DOHH2 (cell line): ENCODE data around the gene OLIG2.

Experiments
- H3F3A ChIP-seq: fragments of 200-600 bp; sonication (generic), shearing (Covaris generic); 2 replicates; pipeline ENCODE4 v1.6.0; 2016; ENCODE audit warnings: antibody characterized with exemption, mild to moderate bottlenecking; ENCODE audit not compliant: control insufficient read depth, insufficient read depth
- H3K27ac ChIP-seq: fragments of 200-600 bp; sonication (generic); 2 replicates; pipeline ENCODE4 v1.5.1; 2014; ENCODE audit warnings: low read depth, mild to moderate bottlenecking, low read length, moderate library complexity
- H3K27me3 ChIP-seq: fragments of 200-600 bp; sonication (generic); 2 replicates; pipeline ENCODE4 v1.6.1; 2014; ENCODE audit warnings: mild to moderate bottlenecking, low read length, mixed read lengths; ENCODE audit not compliant: control insufficient read depth
- H3K36me3 ChIP-seq: fragments of 200-600 bp; sonication (generic); 2 replicates; pipeline ENCODE4 v1.6.1; 2014; ENCODE audit warnings: mild to moderate bottlenecking, low read length, moderate library complexity, mixed read lengths; ENCODE audit not compliant: control insufficient read depth
- H3K4me1 ChIP-seq: fragments of 200-600 bp; sonication (generic); 2 replicates; pipeline ENCODE4 v1.6.1; 2014; ENCODE audit warnings: mild to moderate bottlenecking, low read length, mixed read lengths; ENCODE audit not compliant: control insufficient read depth
- H3K4me2 ChIP-seq: fragments of 200-600 bp; sonication (generic); 2 replicates; pipeline ENCODE4 v1.6.0; 2014; ENCODE audit warnings: mild to moderate bottlenecking, low read length, moderate library complexity
- H3K4me3 ChIP-seq: fragments of 200-600 bp; sonication (generic); 2 replicates; pipeline ENCODE4 v1.5.1; 2014; ENCODE audit warnings: mild to moderate bottlenecking, low read length, mixed read lengths
- H3K79me2 ChIP-seq: fragments of 200-600 bp; sonication (generic); 2 replicates; pipeline ENCODE4 v1.6.1; 2014; ENCODE audit warnings: mild to moderate bottlenecking, low read length, mixed read lengths; ENCODE audit not compliant: control insufficient read depth
- H3K9me2 ChIP-seq: fragments of 200-600 bp; sonication (generic); replicated peaks from 2 replicates; pipeline ENCODE4 v1.6.1; 2014; ENCODE audit warnings: mild to moderate bottlenecking, low read length, mixed read lengths; ENCODE audit not compliant: control insufficient read depth
- H3K9me3 ChIP-seq: fragments of 200-600 bp; sonication (generic); 2 replicates; pipeline ENCODE4 v1.6.1; 2014; ENCODE audit warnings: antibody characterized with exemption, low read length, mixed read lengths; ENCODE audit not compliant: control insufficient read depth, insufficient read depth
- H4K20me1 ChIP-seq: fragments of 200-600 bp; sonication (generic); 2 replicates; pipeline ENCODE4 v1.6.0; 2014; ENCODE audit warnings: low read depth, mild to moderate bottlenecking, antibody characterized with exemption, low read length, moderate library complexity; ENCODE audit not compliant: control insufficient read depth, insufficient read depth
- EZH2phosphoT487 ChIP-seq: fragments of 200-600 bp; sonication (generic); IDR thresholded peaks from 2 replicates; pipeline ENCODE4 v1.6.1; 2017; ENCODE audit warnings: borderline replicate concordance, mild to moderate bottlenecking, antibody characterized with exemption, low read length, moderate library complexity, mixed read lengths
- TF ChIP-seq, protein P1 (sequence below): fragments of 200-600 bp; sonication (generic); IDR thresholded peaks from one replicate; pipeline ENCODE4 v1.5.1; 2014; ENCODE audit warnings: antibody characterized with exemption, mild to moderate bottlenecking, low read depth, low read length; ENCODE audit not compliant: poor library complexity, severe bottlenecking

OLIG2 gene

DNA sequence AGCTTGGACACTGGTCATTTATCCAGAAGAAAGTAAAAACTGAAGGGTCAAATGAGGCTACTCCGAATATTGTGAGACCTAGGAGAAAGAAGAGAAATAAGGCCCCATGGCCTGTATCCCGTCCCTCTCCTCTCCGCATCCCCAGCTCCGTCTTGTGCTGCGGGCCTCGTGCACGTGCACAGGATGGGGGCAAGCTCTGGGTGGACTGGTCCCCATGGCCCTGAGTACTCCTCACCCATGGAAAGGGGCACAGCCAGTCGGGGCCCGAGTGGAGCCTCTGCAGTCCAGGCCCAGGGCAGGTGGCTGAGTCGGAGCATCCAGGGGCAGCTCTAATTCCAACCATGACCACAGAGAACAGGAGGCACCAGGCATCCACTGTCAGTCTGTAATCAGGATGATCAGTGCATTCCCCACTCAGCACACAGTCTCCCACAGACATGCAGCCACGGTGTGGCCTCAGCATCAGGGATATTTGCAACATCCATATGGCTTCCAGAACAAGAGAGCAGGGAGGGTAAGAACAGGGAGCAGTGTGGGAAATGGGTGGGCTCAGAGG lies 31.7 kb downstream of the OLIG2 start:
- H3K4me3 ChIP-seq: no peak overlapping the region
- no peaks in the 10 kb centered on the region for H3K36me3 ChIP-seq
- no peak overlapping the region for H3K4me2 ChIP-seq
- no peaks in the 10 kb centered on the region for H3K9me2 ChIP-seq
- H3K79me2 ChIP-seq: no peaks in the 10 kb centered on the region
- H3K4me1 ChIP-seq: no peaks in the 10 kb centered on the region
- TF ChIP-seq EZH2phosphoT487: no peak
- TF ChIP-seq, protein P1, sequence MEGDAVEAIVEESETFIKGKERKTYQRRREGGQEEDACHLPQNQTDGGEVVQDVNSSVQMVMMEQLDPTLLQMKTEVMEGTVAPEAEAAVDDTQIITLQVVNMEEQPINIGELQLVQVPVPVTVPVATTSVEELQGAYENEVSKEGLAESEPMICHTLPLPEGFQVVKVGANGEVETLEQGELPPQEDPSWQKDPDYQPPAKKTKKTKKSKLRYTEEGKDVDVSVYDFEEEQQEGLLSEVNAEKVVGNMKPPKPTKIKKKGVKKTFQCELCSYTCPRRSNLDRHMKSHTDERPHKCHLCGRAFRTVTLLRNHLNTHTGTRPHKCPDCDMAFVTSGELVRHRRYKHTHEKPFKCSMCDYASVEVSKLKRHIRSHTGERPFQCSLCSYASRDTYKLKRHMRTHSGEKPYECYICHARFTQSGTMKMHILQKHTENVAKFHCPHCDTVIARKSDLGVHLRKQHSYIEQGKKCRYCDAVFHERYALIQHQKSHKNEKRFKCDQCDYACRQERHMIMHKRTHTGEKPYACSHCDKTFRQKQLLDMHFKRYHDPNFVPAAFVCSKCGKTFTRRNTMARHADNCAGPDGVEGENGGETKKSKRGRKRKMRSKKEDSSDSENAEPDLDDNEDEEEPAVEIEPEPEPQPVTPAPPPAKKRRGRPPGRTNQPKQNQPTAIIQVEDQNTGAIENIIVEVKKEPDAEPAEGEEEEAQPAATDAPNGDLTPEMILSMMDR: no peak
- no peaks in the 10 kb centered on the region for H4K20me1 ChIP-seq
- 0 out of 2 replicates have a peak, but pooled peaks cover 4% of the 10 kb centered on the region for H3K27me3 ChIP-seq
- no peaks in the 10 kb centered on the region for H3K9me3 ChIP-seq
- no peak overlapping the region for H3K27ac ChIP-seq
- no peaks in the 10 kb centered on the region for H3F3A ChIP-seq

DNA sequence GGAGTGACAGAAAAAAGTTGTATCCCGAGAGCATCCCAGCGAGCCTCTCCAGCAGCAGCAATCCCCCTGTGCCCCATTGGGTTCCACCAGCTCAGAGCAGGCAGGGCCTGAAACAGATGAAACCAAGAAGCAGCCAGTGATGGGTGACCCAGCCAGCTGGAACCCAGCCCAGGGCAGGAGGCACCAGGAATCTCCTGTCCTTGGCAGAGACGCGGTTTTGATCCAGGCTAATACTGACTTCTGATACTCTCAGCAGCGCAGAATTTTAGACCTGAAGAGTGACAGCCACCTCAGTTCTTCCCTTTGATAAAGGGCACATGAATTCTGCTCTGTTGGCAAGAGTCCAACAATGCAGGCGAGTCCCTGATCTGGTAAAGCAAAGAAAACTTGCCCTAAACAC lies 32.8 kb downstream of the OLIG2 start:
- H3K9me3 ChIP-seq: no peaks in the 10 kb centered on the region
- H3K79me2 ChIP-seq: no peaks in the 10 kb centered on the region
- no peak overlapping the region for H3K27ac ChIP-seq
- H3K4me1 ChIP-seq: no peaks in the 10 kb centered on the region
- H3K36me3 ChIP-seq: no peaks in the 10 kb centered on the region
- no peaks in the 10 kb centered on the region for H3K27me3 ChIP-seq
- H3K4me3 ChIP-seq: no peak overlapping the region
- no peak overlapping the region for H3K4me2 ChIP-seq
- H3F3A ChIP-seq: no peaks in the 10 kb centered on the region
- H3K9me2 ChIP-seq: no peaks in the 10 kb centered on the region
- no peak for TF ChIP-seq EZH2phosphoT487
- TF ChIP-seq, protein P1: no peak
- H4K20me1 ChIP-seq: no peaks in the 10 kb centered on the region

DNA sequence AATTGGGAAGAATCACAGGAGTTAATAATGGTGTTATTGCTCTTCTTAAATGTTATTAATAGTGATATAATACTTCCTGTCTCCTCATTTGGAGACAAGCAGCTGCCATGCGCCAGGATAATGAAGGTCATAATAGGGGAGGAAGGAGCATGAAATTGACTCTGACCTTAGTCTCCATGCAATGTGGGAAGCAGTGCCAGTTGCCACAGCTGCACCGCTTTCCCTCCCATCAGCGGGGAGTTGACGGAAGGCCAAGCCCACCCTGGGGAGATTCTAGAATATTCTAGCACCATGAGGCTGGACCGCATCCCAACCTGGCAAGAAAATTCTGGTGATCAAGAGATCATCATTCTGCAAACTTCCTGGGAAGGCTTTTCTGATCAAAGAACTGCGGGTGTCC lies 33.2 kb downstream of the OLIG2 start:
- Histone ChIP-seq H3K4me3 (no peak overlapping the region), H3K27ac (no peak overlapping the region), H3K9me2 (no peaks in the 10 kb centered on the region), H3K9me3 (no peaks in the 10 kb centered on the region), H3K27me3 (no peaks in the 10 kb centered on the region), H3K4me1 (no peaks in the 10 kb centered on the region), H3K36me3 (no peaks in the 10 kb centered on the region), H3F3A (no peaks in the 10 kb centered on the region), H3K4me2 (no peak overlapping the region), H4K20me1 (no peaks in the 10 kb centered on the region), H3K79me2 (no peaks in the 10 kb centered on the region)
- TF ChIP-seq, protein P1: no peak
- TF ChIP-seq EZH2phosphoT487: no peak

DNA sequence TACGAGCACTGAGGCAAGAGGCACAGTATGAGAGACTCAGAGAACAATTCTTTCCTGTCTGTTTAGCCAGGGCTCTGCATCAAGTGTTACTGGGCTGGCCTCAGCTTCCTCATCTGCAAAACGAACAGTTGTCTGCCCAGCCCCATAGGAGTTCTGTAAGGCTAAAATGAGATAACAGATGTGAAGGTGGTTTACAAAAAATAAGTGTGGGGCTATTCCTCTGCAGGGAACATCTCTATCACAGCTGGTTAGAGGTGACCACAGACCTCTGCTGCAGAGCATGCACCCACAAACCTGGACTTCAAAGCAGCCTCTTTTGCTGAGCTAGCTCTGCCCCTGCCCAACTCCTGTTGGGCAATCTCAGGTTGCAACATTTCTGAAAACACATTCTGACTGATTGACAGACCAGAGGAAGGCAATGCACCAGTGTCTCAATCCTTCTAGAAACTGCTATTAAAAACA lies 33.7 kb downstream of the OLIG2 start:
- H3F3A ChIP-seq: no peaks in the 10 kb centered on the region

More for the DNA sequence above, 33.7 kb downstream of the OLIG2 start:
- no peak overlapping the region for H3K27ac ChIP-seq
- H3K9me3 ChIP-seq: no peaks in the 10 kb centered on the region
- TF ChIP-seq, protein P1: no peak
- no peak for TF ChIP-seq EZH2phosphoT487
- H4K20me1 ChIP-seq: no peaks in the 10 kb centered on the region
- H3K9me2 ChIP-seq: no peaks in the 10 kb centered on the region
- no peaks in the 10 kb centered on the region for H3K36me3 ChIP-seq
- H3K4me2 ChIP-seq: no peak overlapping the region
- H3K4me1 ChIP-seq: no peaks in the 10 kb centered on the region
- H3K79me2 ChIP-seq: no peaks in the 10 kb centered on the region
- H3K27me3 ChIP-seq: no peaks in the 10 kb centered on the region
- no peak overlapping the region for H3K4me3 ChIP-seq
